GM06990 (cell line): ENCODE data around the gene FOXC2.

Experiments used
- DNase-seq: peaks from one replicate; pipeline ENCODE4 v3.0.0-alpha.2; 2011; ENCODE audit not compliant: insufficient read length; ENCODE audit errors: extremely low read depth
- H3K27me3 ChIP-seq: replicated peaks from 2 replicates; pipeline ENCODE4 v1.6.0; 2011; ENCODE audit warnings: low read length; ENCODE audit not compliant: control insufficient read depth, insufficient read depth
- H3K36me3 ChIP-seq: 2 replicates; pipeline ENCODE4 v1.5.1; 2011; ENCODE audit warnings: low read length; ENCODE audit not compliant: control insufficient read depth, insufficient read depth
- H3K4me3 ChIP-seq: replicated peaks from 2 replicates; pipeline ENCODE4 v1.5.1; 2011; ENCODE audit warnings: low read depth, mild to moderate bottlenecking, control low read depth, low read length
- TF ChIP-seq, protein P1 (sequence below): IDR thresholded peaks from 2 replicates; pipeline ENCODE4 v1.5.1; 2011; ENCODE audit warnings: low read length, control low read depth, mild to moderate bottlenecking, inconsistent platforms; ENCODE audit not compliant: insufficient read depth, poor library complexity, severe bottlenecking

The FOXC2 gene

DNA sequence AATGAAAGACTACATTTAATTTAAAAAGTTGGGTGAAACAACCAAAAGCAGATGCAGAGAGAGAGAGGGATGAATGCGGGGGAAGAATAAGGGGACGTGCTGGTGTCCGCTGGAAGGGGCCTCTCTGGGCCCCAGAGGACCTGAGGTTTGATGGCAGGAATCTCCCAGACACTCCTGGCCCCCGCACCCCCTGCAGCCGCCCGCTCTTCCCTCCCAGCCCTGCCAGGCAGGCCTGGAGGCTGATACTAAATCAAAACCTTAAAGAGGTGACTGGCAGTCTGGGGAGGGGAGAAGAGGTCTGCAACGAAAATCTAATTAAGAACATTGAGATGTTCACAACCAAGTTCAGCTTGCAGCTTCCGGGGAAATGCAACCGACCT lies 14.2 kb downstream of the FOXC2 start:
- H3K27me3 ChIP-seq = no peaks in the 10 kb centered on the region; the same call in 1 of the 2 replicates
- DNase-seq = no peak
- no peak overlapping the region for H3K4me3 ChIP-seq
- no peaks in the 10 kb centered on the region for H3K36me3 ChIP-seq
- TF ChIP-seq, protein P1, sequence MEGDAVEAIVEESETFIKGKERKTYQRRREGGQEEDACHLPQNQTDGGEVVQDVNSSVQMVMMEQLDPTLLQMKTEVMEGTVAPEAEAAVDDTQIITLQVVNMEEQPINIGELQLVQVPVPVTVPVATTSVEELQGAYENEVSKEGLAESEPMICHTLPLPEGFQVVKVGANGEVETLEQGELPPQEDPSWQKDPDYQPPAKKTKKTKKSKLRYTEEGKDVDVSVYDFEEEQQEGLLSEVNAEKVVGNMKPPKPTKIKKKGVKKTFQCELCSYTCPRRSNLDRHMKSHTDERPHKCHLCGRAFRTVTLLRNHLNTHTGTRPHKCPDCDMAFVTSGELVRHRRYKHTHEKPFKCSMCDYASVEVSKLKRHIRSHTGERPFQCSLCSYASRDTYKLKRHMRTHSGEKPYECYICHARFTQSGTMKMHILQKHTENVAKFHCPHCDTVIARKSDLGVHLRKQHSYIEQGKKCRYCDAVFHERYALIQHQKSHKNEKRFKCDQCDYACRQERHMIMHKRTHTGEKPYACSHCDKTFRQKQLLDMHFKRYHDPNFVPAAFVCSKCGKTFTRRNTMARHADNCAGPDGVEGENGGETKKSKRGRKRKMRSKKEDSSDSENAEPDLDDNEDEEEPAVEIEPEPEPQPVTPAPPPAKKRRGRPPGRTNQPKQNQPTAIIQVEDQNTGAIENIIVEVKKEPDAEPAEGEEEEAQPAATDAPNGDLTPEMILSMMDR = no peak

DNA sequence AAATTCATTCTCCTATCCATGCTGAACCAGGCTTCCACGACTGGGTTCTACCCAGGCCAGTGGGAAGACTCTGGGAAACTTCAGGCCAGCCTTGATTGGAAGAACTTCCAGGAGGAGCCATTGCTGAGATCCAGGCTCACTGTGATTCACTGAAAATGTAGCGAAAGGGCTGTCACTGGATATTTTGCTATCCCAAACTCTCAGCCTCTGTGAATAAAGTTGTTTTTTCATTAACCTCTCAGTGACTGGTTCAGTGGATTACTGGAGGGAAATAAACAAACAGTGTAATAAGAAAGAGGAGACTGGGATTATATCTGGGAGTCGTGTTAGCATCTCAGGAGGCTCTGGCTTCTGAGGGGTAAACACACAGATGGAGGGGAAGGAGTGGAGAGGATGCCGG lies 14.8 kb downstream of the FOXC2 start:
- TF ChIP-seq, protein P1 = no peak
- Histone ChIP-seq H3K36me3 (no peaks in the 10 kb centered on the region), H3K4me3 (no peak overlapping the region), H3K27me3 (no peaks in the 10 kb centered on the region; the same call in 1 of the 2 replicates)
- no peak for DNase-seq

DNA sequence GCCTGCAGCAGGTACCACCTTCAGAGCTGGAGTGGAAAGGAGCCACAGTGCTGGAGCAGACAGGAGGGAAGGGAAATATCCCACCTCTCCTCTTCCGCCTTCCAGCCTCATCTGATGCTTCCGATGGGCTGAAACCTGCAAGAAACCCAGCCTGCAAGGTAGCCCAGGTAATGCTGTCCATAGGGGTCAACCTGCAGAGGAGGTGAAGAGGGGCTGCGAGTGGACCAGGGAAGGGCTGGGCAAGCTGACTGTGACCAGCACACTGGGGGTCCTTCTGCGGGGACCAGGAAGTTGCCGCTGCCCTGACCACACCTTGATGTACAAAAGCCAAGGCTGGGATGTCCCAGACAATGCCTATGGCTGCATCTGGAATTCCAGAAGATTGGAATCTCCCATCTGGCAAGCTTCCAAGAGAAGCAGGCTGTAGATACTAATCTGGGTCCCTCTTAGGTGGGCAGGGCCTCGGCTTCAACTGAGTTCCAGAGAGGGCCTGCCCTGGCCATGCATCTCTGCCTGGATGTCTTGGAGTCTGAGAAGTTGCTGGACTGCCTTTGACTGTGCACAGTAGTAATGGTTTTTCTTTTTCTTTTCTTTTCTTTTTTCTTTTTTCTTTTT lies 17.5 kb downstream of the FOXC2 start:
- no peaks in the 10 kb centered on the region for H3K27me3 ChIP-seq
- no peak for DNase-seq
- no peaks in the 10 kb centered on the region for H3K36me3 ChIP-seq
- H3K4me3 ChIP-seq = no peak overlapping the region
- TF ChIP-seq, protein P1 = no peak

DNA sequence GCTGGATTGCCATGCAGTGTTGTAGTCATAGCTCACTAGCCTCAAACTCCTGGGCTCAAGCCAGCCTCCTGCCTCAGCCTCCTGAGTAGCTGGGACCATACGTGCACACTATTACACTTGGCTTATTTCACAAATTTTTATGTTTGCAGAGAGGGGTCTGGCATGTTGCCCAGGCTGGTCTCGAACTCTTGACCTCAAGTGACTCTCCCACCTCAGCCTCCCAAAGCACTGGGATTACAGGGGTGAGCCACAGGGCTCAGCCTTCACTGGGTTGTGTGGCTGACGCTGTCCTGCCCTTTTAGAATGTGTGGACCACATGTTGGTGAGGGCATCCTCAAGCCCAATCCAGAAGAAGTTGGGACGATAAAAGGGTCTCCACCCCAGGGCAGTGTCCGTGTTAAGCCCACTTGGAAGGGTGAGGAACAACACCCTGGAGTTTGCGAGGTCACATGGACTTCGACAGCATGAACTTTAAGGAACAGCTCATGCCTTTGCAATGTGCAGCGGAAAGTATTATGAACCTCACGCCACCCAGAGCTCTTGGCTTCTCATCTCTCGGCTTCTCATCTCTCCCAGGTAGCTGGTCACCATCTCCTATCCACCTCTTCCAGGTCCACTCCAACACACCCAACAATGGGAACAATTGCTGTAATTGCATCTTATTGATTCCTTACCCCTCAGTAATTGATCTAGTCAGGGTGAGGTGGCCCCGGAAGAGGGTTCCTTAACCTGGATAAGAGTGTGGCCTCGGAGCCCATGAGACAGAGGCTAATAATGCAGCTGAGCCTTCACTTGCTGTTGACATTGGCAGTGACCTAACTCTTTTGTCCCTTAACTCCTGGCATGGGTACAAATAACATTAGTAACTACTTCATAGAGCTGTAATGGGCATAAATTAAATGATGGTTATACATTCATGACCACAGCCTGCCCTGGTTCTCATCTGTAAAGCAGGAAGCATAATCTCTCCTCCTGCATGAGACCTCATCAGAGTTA lies 18.4 kb downstream of the FOXC2 start:
- Histone ChIP-seq H3K27me3 (peaks cover 1% of the 10 kb centered on the region; the same call in 1 of the 2 replicates), H3K4me3 (no peak overlapping the region), H3K36me3 (no peaks in the 10 kb centered on the region)
- DNase-seq = no peak
- TF ChIP-seq, protein P1 = no peak

DNA sequence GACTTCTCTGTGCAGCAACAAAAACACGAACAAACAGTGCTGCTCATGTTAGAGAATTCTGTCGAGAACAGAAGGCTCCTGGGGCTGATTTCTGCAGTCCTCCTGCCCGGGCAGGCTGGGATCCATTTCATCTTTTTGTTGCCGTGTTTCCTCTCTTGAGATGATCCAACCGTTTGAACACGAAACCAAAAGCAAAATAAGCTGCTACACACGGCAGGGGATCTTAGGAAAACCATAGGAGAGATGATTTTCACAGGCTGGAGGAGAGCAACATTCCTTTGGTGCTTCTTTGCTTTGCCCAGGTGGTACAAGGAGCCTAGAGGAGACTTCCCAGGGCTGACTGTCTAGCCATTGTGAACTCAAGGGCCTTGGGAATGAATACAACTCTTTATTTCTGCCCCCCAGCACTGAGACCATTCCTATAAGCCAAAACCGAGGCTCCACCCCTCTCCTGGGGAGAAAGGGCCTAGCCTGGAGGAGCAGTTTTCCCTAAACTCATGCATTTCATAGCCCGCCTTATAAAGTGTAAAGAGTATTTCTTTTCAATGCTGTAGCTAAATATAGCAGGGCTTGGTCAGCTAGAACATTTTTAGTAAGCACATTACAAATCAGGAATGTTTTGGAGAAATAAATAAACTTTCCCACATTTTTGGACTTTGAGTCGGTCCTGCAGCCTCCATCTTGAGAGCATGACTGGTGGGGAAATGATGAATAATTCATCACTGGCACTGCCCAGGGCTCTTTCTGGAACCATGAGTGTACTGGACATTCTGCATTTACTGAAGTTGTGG lies 19.4 kb downstream of the FOXC2 start:
- Histone ChIP-seq H3K4me3 (no peak overlapping the region), H3K27me3 (peaks cover 1% of the 10 kb centered on the region; the same call in 1 of the 2 replicates), H3K36me3 (no peaks in the 10 kb centered on the region)
- TF ChIP-seq, protein P1 = no peak
- DNase-seq = no peak
